Inflammatory macrophage treated with lipopolysaccharide for 1 hour (primary cell): Measurements from ENCODE around the gene CDH20.
A peak's percentile ranks its signal among the peaks of the same experiment; 100 is the strongest.

Experiments used
- DNase-seq, 2 donors: peaks; one replicate each; pipeline ENCODE4 v3.0.0-alpha.2; 2020 to 2022

Gene CDH20

DNA sequence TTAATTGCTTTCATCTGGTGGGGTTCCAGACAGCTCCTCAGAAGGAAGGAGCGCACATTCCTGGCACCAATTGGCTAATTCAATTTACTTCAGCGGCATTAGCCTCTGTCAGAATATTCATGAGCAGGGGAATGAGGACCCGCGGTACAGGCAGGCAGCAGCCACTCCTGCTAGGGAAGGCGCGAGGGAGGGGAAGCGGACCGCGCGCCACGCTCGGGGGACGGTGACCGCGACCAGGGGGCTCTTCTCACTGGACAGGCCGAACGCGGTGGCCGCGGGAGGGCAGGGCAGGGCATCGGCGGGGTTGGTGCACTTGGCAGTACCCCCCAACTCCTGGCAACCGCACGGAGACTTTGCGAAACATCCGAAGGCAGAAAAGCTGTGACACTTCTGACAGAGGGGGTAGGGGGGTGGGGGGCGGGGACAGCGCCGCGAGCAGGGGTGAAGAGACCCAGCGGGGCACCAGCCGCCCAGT lies at the start of gene CDH20:
Gene CDH20, plus strand, starts transcription at position 160 of the 475 bp plus-strand sequence.
- DNase-seq: no peak

DNA sequence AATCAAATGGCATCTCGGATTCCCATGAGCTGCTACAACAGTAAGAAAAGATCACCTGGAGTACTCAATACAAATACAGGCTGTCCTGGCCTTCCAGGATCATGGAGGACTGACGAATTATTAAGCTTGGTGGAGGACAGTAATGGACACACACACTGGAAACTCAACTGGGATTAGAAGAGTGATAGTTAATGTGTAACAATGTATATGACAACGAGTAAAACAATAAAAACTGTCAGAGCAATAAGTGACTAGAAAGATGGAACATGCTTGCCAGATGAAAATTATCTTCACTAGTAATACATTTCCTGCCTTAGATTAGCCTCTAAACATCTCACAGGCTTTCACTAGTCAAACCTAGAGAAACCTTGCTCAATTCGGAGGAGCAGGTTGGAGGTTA lies 49.2 kb upstream of the CDH20 start:
- no peak for DNase-seq

DNA sequence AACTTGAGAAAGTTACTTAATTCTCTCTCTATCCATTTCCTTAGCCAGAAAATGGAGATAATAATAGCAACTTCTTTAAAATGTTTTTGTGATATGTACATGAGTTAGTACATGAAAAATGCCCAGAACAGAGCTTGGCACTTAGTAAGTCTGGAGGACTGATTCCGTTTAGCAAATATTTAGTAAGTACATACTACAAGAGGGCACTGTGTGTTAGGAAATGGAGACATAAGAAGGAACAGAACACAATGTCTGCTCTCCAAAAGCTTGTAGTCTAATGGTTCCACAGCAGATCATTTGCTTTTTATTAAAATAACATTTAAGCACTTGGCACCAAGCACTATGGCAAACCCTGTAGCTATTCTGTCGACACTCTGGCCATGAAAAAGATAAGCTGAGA lies 47.5 kb upstream of the CDH20 start:
- no peak for DNase-seq

DNA sequence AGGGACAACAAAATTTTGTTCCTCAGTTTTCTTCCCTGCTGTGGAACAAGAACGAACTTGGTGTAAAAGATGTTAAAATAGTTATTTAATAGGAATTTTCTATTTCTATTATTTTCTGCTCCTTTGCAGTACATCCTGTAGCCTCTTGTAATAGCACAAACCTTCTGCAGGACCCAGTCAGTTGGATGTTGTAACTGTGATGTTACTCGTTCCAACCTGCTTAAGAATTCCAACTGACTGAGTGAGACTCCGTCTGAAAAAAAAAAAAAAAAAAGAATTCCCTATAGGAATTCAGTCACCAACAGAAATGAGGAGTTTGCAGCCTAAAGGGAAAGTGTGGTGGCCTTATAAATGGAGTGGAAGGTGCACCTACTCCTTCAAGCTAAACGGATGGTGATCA lies 46.4 kb upstream of the CDH20 start:
- DNase-seq: no peak

DNA sequence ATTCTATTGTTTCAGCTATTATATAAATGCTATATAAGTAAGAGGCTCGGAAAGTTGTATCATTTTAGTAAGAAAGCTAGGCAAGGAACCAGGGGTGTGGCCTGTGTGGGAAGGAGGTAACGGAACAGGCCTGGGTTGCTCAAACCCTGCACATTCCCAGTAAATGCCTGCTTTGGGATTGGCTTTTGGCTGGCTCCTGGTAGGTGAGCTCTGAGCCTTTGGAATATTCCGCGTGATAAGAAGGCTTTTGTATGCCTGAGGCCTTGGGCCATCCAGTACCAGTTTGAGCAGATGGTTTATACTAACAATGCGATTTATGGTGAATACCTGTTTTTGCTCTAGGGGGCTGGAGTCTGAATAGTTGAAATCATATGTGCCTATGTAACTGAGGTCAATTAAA lies 42.6 kb upstream of the CDH20 start:
- DNase-seq: no peak

DNA sequence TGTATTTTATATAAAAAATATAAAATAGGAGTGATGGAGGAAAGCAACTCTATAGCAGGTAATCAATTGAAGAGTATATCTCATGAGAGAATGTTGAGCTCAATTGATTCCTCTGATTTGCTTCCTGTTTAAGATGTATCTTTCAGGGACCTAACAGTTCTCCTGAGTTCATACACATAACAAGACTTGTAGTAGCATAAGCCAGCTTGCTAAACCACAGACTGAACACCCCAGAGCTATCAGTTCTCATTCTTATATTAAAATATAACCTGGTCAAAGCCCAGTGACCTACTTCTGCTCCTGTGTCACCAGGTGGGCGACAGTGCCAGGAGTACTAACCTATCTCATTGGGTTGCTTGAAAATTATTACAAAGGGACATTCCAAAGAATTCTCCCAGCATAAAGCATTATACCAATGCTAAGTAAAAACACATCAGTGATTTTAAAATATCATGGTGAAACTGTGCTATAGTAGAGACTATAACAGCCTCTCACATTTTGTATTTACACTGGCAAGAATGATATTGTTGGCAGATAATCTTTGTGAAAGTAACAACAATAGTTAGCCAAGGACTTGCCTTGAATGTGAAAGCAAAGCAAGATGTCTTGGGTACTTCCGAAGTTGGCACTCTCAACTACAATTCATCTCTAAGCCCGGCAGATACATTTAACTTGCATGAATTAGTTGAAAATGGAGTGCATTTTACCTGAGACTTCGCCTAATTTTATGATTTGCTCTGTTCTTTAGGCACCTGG lies 40.8 kb upstream of the CDH20 start:
- DNase-seq: no peak

DNA sequence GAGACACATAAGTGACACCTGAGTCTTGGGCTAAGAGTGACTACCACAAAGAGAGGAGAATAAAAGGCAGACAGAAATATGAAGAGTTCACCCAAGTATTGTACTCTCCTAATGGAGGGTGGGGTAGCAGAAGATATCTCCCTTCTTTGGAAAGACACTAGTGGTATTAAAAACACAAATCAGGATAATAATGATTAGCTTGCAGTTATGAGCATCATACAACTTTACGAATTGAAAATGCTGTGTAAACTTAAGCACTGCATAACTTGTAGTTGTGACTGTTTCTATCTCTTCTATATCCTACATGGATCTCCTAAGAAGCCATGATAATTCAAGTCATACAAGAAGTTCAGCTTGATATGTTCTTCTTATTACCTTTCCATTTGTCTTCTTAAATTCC lies 38.1 kb upstream of the CDH20 start:
- DNase-seq: no peak

DNA sequence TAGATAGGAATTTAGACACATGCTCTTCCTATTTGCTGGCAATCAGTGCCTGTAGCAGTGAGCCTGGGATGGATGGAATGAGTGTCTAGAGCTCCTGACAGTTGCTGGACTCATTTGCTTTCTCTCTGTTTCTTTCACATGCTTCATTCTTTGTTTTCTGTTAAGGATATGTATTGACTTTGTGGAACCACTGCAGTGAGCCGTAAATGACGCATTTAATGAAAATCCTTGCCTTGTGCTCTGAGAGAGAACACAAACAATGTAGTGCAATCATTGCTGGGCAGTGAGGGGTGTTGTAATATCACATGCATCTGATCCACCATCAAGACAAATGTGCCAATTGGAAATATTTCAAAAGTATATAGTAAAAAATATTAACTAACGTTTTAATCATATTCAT lies 25.2 kb upstream of the CDH20 start:
- no peak for DNase-seq

DNA sequence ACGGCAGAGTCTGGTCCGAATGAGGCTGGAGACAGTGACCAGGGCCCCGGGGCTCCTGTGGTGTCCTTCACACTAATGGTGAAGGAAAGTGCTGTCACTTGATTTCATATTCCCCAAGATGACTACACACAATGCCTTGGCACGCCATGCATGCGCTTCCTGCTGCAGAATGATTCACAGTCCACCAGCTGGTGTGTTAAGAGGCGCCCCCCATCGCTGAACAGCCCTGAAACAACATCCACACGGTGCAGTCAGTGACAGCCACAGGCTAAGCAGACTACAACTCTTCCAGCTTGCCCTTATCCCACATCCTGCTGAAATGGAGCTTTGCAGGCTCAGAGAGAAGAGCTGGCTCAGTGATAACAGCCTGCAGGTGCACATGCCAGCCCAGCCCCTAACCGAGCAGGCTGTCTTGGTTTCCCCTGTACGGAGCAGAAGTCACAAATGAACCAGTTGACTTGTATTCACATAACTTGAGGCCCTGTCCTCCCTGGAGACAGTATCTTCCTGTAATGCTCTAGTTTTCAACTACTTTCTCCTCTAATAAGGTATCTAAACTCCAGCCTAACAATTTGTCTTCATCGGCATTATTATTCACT lies 24.3 kb upstream of the CDH20 start:
- DNase-seq: no peak

DNA sequence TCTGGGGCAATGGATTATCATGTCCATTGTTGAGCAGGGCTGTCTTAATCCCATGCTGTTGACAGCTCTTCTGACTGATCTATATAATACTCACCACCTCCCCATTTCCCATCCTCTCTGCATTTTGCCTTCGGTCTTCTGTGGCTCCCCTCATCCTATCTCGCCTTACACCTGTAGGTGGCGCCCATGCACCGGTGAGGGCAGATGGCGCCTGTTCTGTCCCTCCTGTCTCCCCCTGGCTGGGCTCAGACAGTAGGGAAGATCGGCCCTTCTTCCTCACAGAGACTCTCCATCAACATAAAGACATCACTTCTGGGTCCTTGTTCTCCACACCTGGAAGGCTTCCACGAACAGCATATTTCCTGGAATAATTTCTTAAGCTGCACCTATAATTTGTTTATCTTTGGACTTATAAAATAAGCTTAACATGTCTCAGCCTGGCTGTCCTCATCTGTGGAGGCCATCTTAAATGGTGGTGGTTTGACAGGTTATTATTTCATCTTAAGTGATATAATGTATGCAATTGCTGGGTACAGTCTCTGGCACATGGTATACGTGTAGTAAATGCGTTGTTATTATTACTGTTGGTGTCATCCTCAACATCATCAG lies 10.9 kb upstream of the CDH20 start:
- peak in 1 of 2 donors; percentile 18 for DNase-seq

DNA sequence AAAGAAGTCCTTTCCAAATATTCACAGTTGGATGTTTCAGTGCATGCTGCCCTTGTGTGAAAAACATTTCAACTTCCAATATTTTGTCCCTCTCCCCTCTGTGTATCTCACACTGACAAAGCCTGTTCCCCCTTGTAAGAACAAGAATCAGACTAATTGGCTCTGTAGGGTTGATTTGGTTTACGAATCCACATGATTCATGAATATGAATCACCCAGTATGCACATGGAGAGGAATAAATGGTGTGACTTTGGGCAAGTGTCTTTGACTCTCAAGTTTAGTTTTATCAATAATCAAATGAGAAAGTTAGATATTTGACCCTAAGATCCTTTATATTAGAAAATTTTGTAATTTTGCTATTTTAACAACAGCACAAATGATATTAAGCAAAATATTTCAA lies 9.3 kb upstream of the CDH20 start:
- no peak for DNase-seq

DNA sequence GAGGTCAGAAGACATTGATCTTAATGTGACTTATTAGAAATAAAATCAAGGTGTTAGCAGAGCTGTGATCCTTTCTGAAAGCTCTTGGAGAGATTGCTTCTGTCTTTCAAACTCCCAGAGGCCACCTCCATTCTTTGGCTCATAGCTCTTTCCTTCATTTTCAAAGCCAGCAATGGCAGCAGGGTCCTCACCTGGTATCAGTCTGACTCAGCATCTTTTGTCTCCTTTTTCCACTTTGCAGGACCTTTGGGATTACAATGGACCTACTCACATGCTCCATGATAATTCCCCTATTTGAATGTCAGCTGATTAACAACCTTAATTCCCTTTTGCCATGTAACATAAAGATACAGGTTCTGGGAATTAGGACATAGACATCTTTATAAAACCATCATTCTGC lies 6.8 kb upstream of the CDH20 start:
- no peak for DNase-seq

DNA sequence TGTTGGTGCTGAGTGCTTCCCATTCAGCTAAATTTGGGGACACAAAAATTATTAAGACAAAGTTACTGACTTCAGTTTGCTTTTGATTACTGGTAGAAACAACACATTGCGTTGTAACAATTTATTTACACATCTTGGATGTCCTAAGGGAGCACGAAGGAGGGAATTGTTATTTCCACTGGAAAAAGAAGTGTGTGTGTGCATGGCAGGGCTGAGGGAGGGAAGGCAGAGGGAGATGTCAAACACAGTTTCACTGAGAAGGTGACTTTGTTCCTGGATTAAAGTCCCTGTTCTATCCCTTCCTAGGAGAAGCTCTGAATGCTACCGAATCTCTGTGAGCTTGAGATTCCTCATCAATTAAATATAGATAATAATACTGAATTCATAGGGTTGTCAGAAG lies 3.8 kb upstream of the CDH20 start:
- no peak for DNase-seq

DNA sequence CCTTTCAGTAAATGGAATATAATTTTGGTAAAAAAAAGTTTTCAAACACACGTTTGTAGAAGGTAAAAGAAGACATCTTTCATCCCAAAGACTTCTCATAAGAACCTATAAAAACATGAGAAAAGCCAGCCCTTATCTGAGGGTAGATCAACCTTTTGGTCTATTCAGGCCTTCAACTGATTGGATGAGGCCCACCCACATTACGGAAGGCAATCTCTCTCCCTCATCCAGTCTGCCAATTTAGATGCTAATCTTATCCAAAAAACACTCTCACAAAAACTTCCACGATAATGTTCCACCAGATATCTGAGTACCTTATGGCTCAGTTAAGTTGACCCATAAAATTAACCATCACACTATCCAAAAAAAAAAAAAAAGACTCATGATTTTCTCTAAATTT lies 2.2 kb upstream of the CDH20 start:
- DNase-seq: no peak

DNA sequence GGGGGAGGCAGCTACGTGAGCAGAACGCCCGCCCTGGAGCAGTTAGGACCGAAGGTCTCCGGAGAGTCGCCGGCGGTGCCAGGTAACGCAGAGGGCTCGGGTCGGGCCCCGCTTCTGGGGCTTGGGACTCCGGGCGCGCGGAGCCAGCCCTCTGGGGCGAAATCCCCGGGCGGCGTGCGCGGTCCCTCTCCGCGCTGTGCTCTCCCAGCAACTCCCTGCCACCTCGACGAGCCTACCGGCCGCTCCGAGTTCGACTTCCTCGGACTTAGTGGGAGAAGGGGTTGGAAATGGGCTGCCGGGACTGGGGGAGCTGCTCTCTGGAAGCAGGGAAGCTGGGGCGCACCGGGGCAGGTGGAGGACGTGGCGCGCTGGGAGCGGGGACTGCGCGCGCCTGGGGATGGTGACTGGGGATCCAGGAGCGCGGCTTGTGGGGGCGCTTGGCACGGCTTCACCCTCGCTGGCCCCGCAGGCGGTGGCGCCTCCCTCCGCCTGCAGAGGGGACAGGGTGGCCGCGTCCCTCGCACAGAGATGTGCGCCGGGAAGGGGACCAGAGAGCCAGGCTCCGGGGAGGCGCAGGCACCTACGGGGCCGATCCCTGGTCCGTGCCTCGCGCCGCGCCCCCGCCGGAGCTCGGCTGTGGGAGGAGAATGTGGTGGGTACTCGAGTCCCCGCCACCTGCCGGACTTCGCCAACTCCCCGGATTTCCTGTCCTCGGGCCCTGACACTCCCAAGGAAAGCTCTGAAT lies 688 bp downstream of the CDH20 start:
- no peak for DNase-seq

DNA sequence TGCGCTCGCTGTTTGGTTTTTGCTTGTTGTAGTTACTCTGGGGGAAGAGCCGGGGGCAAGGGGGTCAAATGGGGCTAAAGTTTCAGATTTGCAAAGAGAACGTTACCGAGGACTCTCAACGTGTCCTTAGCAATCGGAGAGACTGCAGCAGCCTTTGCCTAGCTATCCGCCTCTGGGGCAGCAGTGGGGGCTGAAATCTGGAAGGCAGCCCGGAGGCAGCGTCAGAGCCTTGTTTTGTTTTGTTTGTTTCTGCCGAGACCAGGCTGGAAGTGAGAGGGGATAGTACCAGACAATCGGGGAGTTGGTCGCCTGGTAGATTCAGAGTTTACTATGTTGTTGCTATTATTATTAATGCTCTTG lies 1.2 kb downstream of the CDH20 start:
- no peak for DNase-seq

DNA sequence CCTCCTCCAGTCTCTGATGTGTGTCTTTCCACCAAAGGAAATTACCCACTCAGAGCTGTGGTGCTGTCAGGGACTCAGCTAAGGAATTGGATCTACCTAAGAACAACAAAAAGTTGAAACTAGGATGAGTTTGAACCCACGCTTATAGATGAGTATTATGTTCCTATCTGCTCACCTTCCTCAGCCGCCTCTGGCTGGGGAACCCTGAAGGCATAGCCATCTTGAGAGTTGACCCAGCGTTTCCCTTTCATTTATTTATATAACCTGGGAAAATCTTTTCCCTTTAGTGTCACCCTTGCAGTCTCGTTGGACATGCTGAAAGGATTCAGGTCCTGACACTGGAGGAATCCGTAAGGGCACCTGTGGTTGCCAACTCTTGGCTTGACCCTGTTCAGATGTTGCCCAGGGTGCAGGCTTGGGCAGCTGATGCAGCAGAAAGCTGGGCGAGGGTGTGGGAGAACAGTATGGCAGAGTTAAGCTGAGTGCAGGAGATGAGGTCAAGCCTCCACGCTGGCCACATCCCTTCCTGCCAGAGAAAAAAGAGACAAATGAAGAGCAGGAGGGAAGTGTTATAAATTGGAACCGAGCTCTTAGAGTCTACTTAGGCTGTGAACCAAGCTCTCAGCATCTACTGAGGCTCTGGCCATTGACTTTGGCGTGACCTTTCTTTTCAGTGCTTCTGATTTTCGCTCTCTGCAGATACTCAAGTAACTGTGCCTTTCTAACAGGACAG lies 1.9 kb downstream of the CDH20 start:
- DNase-seq: no peak

DNA sequence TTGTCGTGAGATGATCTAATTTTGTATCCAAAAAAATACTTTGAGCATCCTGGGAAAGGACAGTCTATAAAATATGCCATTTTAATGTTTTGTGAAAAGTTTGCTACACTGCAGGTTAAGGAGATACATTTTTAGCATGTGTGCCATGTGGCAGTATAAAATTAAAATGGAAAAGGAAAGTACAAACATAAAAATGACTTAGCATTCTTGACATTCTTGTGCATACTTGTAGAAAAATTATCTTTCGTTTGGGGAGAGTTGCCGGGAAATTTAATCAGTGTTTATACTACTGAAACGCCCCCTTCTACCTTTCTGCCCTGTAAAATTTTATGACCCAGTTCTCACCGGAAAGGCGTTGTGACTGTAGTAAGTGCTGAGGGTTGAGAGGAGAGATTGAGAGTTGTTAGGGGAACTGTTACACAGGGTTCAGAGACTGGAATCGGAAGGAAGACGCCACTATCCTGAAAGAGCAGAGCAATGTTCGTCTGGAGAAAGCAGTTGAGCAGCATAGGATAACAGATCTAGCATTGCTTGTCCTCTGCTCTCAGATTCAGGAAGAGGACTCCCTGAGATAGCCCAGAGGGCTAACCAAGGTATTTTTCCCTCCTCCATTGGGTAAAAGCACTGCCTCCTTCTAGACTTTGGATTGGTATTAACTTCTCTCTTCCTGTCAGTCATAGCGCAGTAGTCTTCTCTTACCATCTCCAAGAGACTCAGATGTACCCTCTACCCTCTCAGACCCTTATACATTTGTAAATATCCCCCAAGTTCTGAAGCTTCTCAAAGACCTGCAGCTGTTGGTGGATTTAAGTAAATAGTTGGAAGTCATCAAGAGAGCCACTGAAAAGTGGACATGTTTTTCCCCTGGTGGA lies 2.7 kb downstream of the CDH20 start:
- no peak for DNase-seq

DNA sequence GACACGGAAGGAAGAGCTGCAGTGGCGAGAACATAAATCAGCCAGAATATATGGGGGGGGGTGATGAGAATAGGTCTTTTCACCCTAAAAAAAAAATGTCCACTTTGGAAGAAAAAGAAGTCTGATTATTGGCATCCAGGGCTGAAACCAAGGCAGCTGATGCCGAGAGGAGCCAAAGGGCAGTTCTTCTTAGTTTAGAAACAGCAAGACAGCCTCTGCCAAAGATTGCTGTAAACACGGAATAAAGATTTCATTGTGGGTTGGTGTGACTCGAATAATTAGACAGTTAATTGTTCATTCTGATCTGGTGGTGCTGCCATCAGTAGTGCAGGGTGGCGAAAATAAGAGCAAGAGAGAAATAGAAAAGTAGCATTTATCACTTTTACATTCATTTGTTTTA lies 3.5 kb downstream of the CDH20 start:
- DNase-seq: no peak

DNA sequence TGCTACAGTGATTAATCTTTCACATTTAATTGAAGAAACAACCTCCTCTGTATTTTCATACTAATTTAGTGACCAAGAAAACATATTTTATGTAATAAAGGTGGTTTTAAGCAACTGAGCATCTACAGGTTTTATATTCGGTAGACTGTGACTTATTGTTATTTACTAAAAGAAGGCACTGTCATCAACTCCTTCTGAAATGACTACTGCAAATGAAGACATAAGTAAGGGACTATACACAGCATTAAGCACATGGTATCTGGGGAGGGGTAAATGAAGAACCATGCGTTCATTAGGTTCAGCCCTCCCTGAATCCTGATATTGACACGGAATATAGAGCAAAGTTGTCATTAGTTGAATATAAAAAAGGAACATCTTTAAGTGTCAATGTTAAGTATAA lies 4.3 kb downstream of the CDH20 start:
- no peak for DNase-seq

DNA sequence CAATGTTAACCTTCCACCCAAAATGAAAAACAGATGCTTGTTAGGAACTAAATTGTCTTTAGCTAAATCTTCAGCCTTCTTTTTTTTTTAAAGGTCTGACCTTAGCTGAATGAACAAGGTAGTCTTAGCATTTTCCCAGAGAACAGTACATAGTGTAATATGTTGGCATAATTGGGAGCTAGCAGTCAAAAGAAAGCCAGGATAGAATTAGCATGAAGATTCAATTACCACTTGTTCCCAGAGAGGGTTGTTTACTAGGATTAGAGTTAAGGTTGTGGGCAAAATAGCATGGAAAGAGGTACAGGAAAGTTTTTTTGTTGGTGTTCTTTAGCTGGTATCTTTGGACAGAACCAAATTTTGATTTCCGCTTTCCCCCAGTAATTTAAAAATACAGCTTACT lies 6.9 kb downstream of the CDH20 start:
- DNase-seq: no peak

DNA sequence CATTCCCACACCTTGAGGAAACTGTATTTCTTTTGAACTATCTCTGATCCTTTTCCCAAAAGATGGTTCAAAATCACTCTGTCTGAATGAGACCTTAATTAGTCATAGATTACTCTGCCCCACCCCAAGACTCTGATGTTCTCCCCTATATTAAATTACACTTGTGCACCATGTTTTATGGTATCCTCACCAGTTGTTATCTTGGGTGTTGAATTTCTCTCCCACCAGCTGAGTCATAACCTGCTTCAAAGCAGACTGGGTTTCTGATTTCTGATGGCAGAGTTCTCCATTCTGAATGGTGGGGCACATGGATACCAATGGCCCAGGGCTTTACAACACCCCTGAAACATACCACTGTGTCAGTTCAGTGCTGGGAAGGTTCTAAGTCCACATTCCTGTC lies 15.0 kb downstream of the CDH20 start:
- no peak for DNase-seq
